Cardiac muscle cell (in vitro differentiated cells and primary cell): ENCODE data around the gene WTAP. TPM values are rescaled to one million over a fixed set of nuclear protein-coding genes. Genes with fewer than 3 reads are reported as not detected.
"Not testable (repeated sequence)": the region's sequence is repeated elsewhere in the genome, so short reads cannot be mapped to it uniquely, and the experiment has no call there.

ENCODE experiments used
- DNase-seq, 2 donors: peaks; one replicate each; pipeline versions ENCODE4 v3.0.0 to v3.0.0-alpha.2; 2010 to 2017; ENCODE audit warnings: low read depth in 1 of 2, low spot score in 1 of 2
- H3K27ac ChIP-seq: fragments of 200-600 bp; sonication (generic); 2 replicates; pipeline ENCODE4 v1.5.1; 2016
- H3K27me3 ChIP-seq: fragments of 200-600 bp; sonication (generic); 2 replicates; pipeline ENCODE4 v1.6.0; 2016; ENCODE audit warnings: control low read depth
- H3K36me3 ChIP-seq: fragments of 200-600 bp; sonication (generic); 2 replicates; pipeline ENCODE4 v1.5.1; 2016; ENCODE audit warnings: control low read depth
- H3K4me1 ChIP-seq: fragments of 200-600 bp; sonication (generic); 2 replicates; pipeline ENCODE4 v1.8.1; 2017; ENCODE audit warnings: low read depth, mild to moderate bottlenecking, mixed run types
- H3K4me3 ChIP-seq: fragments of 200-600 bp; sonication (generic); 2 replicates; pipeline ENCODE4 v1.5.1; 2016; ENCODE audit warnings: mild to moderate bottlenecking
- H3K9me3 ChIP-seq: fragments of 200-600 bp; sonication (generic); 2 replicates; pipeline ENCODE4 v1.5.1; 2017; ENCODE audit warnings: low read depth, mild to moderate bottlenecking, control low read depth
- polyA plus RNA-seq: library from polyadenylated mRNA; unstranded; fragments of >200 nt; fragmentation: Nextera tagmentation; extraction: Ambion mirVana; gene quantifications from 2 replicates; pipeline ENCODE4 v1.2.1, GENCODE V29; 2016
- total RNA-seq: library from RNA; depleted of rRNA; stranded (reverse); fragments of >200 nt; gene quantifications from 2 replicates; pipeline ENCODE4 v1.2.3, GENCODE V29; 2016
- TF ChIP-seq, protein P1 (sequence below): IDR thresholded peaks from 2 replicates; pipeline ENCODE4 v1.5.1; 2012; ENCODE audit warnings: low read depth, mild to moderate bottlenecking, low read length

Gene WTAP
- total and polyA plus RNA-seq, 2 experiments from 2014 or later, result 64.2 to 70.9 TPM

DNA sequence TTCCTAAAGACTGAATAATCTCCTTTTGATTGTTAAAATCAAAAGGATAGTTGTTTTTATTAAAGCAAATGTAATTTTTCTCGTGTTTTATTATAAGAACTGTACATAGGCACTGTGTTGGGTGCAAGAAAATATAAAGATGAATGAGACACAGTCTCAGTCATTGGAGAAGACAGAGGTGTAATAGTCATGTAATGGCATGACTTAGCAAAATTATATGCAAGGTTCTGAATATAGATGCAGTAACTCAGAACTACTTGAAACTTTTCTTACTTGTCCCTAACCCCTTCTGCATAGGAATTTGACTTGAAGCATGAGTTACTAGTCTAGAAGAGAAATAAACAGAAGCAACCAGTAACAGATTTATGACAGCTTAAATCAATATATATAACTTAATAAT is 14.9 kb downstream of the WTAP start:
- Histone ChIP-seq H3K27me3 (no peaks in the 10 kb centered on the region), H3K27ac (no peak overlapping the region), H3K4me1 (no peaks in the 10 kb centered on the region), H3K9me3 (no peaks in the 10 kb centered on the region), H3K36me3 (peaks cover 86% of the 10 kb centered on the region), H3K4me3 (no peak overlapping the region)
- TF ChIP-seq, protein P1, sequence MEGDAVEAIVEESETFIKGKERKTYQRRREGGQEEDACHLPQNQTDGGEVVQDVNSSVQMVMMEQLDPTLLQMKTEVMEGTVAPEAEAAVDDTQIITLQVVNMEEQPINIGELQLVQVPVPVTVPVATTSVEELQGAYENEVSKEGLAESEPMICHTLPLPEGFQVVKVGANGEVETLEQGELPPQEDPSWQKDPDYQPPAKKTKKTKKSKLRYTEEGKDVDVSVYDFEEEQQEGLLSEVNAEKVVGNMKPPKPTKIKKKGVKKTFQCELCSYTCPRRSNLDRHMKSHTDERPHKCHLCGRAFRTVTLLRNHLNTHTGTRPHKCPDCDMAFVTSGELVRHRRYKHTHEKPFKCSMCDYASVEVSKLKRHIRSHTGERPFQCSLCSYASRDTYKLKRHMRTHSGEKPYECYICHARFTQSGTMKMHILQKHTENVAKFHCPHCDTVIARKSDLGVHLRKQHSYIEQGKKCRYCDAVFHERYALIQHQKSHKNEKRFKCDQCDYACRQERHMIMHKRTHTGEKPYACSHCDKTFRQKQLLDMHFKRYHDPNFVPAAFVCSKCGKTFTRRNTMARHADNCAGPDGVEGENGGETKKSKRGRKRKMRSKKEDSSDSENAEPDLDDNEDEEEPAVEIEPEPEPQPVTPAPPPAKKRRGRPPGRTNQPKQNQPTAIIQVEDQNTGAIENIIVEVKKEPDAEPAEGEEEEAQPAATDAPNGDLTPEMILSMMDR, result no peak
- DNase-seq, result no peak

DNA sequence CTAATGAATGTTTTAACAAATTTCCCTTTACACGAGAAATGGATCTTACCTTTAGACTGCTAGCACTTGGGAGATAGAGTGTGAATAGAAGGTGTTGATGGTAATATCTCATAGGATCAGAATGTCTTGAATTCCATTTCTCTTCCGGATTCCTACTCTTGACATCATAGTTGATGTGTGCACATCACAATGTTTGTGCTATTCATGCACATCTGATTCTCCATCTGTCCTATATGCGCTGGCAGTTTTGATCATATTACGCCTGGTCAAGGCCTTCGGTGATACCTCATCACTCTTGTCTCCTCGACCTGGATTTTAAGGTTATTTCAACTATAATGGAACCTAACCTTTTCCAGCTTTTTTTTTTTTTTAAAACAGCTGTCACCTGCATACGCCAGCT is 17.8 kb downstream of the WTAP start:
- Histone ChIP-seq H3K36me3 (peaks cover 94% of the 10 kb centered on the region), H3K27me3 (no peaks in the 10 kb centered on the region), H3K4me1 (no peaks in the 10 kb centered on the region), H3K27ac (no peak overlapping the region), H3K9me3 (no peaks in the 10 kb centered on the region), H3K4me3 (no peak overlapping the region)
- DNase-seq, result no peak
- TF ChIP-seq, protein P1, result no peak

DNA sequence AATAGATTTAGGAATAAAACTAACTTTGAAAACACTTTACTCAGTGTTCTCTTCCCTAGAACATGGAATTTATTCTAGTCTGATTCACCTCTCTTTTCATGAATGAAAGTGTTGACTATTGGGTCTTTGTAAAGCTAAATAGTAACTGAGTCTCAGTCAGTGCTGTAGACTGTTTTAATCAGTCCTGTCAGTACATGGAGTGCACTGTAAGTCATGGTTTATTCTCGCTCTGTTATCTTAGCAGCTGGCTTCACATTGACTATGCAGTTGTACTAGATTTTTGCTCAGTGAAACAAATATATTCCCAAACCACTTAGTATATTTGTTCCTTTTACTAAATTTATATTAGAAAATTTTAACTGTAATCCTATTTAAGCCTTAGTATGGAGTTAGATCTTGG is 19.5 kb downstream of the WTAP start:
- H3K27me3 ChIP-seq, result no peaks in the 10 kb centered on the region
- TF ChIP-seq, protein P1, result no peak

DNA sequence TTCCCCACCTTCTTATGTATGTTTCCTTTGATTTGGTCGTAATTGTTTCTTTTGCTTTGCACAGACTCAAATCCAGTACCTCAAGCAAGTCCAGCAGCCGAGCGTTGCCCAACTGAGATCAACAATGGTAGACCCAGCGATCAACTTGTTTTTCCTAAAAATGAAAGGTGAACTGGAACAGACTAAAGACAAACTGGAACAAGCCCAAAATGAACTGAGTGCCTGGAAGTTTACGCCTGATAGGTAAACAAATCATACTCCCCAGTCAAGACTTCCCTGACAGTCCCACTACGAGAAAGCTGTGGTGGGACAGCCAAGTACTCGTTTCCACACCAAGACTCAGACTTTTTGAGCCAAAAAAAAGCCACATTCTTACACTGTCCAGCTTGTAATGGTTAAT is 20.8 kb downstream of the WTAP start:
- H3K36me3 ChIP-seq, result peaks cover 92% of the 10 kb centered on the region

More for the DNA sequence above, 19.5 kb downstream of the WTAP start:
- Histone ChIP-seq H3K4me3 (no peak overlapping the region), H3K27ac (peak overlapping the region; percentile 35), H3K36me3 (peaks cover 97% of the 10 kb centered on the region), H3K9me3 (no peaks in the 10 kb centered on the region), H3K4me1 (no peaks in the 10 kb centered on the region)
- DNase-seq, result no peak

DNA sequence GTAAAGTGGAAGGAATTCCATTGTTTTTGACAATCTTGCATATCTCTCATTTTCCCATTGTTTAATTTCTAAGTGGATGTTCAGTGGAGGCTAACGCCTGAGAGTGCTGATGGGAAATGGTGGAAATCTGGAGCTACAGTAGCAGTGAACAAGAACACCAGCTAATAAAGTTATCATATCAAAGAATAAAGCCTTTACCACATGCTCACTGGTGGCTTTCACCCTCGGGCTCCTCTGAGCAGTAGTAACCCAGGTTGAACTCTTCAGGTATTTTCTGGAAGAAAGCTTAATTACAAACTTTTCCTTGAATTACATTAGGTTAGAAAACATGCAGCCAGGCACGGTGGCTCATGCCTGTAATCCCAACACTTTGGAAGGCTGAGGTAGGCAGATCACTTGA is 24.1 kb downstream of the WTAP start:
- no peak for DNase-seq
- Histone ChIP-seq H3K36me3 (peaks cover 85% of the 10 kb centered on the region), H3K9me3 (no peaks in the 10 kb centered on the region), H3K27ac (peak overlapping the region; percentile 5), H3K4me3 (no peak overlapping the region), H3K27me3 (no peaks in the 10 kb centered on the region), H3K4me1 (no peaks in the 10 kb centered on the region)
- TF ChIP-seq, protein P1, result no peak

More for the DNA sequence above, 20.8 kb downstream of the WTAP start:
- H3K4me1 ChIP-seq, H3K4me3 ChIP-seq, H3K9me3 ChIP-seq, DNase-seq, H3K27ac ChIP-seq, H3K27me3 ChIP-seq: not testable (repeated sequence)

DNA sequence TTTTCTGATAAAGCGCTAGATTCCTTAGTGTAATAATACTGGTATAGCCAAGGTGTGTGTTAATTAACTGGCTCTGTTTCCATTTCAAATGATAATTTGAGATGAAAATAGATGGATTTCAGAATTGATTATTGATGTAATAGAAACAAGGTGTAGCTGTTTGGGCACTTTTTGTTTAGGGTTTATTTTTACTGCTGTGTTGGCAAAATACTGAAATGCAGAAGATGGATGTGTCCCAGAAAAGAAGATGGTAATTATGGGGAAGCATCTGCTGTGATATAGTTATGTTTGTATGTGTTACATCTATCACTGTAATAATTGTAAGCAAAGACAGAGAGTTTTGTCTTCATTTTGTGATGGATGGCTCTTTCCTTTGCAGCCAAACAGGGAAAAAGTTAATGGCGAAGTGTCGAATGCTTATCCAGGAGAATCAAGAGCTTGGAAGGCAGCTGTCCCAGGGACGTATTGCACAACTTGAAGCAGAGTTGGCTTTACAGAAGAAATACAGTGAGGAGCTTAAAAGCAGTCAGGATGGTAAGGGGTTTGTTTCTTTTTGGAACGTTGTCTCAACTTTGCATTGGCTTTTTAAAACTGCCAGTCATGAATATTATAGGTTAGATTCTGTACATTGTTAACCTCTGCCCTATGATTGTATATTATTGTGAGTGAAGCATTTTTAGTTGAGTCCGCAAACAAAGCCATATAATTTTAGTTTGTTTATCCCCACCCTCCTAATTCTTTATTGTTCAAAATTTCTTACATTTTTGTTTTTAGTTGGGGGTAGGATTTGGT is 26.0 kb downstream of the WTAP start:
- TF ChIP-seq, protein P1, result no peak
- no peak overlapping the region for H3K4me3 ChIP-seq
- no peaks in the 10 kb centered on the region for H3K9me3 ChIP-seq
- H3K27me3 ChIP-seq, result no peaks in the 10 kb centered on the region
- no peak for DNase-seq
- peaks cover 75% of the 10 kb centered on the region for H3K36me3 ChIP-seq
- peak overlapping the region; percentile 39 for H3K27ac ChIP-seq
- H3K4me1 ChIP-seq, result no peaks in the 10 kb centered on the region
